ENCODE measurements around the gene CCNH. TPM values are rescaled to one million over a fixed set of nuclear protein-coding genes. Genes with fewer than 3 reads are reported as not detected.

Gene CCNH
- total and polyA plus RNA-seq, 2 experiments from 2014 or later, result 74.4 to 80.2 TPM

- Histone ChIP-seq H3F3A (replicated peaks; ENCODE audit: low read depth) (no peaks in the 10 kb centered on the region), H3K4me2 (no peak overlapping the region), H3K27me3 (ENCODE audit: insufficient read depth) (no peaks in the 10 kb centered on the region), H4K20me1 (replicated peaks; ENCODE audit: insufficient read depth) (peaks cover 3% of the 10 kb centered on the region; the same call in 1 of the 2 replicates), H3K4me1 (ENCODE audit: insufficient read depth) (no peaks in the 10 kb centered on the region), H3K4me3 (no peak overlapping the region), H3K36me3 (ENCODE audit: insufficient read depth) (peaks cover 59% of the 10 kb centered on the region), H2AFZ (no peak overlapping the region), H3K9me2 (ENCODE audit: insufficient read depth) (no peaks in the 10 kb centered on the region), H3K79me2 (replicated peaks; ENCODE audit: insufficient read depth) (no peaks in the 10 kb centered on the region), H3K27ac (ENCODE audit: low read depth) (no peak overlapping the region)
- H3K27ac Mint-ChIP-seq, result no peak overlapping the region
- H3K27me3 Mint-ChIP-seq (ENCODE audit: insufficient read depth, low read depth, poor library complexity), result no peaks in the 10 kb centered on the region
- H3K4me3 Mint-ChIP-seq, result no peak overlapping the region
- peaks cover 90% of the 10 kb centered on the region for H3K36me3 Mint-ChIP-seq (ENCODE audit: low read depth)
- TF ChIP-seq CREB1 (CRISPR knock-in tag; IDR thresholded peaks at IDR 0.05; ENCODE audit: low read depth) (no peak), JUNB (IDR thresholded peaks at IDR 0.05; ENCODE audit: unreplicated experiment) (no peak), POLR2AphosphoS5 (IDR thresholded peaks at IDR 0.05; ENCODE audit: low read depth) (no peak), NANOG (IDR thresholded peaks at IDR 0.05; ENCODE audit: borderline replicate concordance) (no peak), EZH2phosphoT487 (IDR thresholded peaks at IDR 0.05; ENCODE audit: unreplicated experiment) (no peak), ZNF331 (CRISPR knock-in tag; IDR thresholded peaks at IDR 0.05; ENCODE audit: low read depth) (no peak), STAT1 (IDR thresholded peaks at IDR 0.05; ENCODE audit: unreplicated experiment) (no peak), EZH2 (IDR thresholded peaks at IDR 0.05; ENCODE audit: low read depth, unreplicated experiment) (no peak), ZNF114 (CRISPR knock-in tag; IDR thresholded peaks at IDR 0.05) (no peak), REST (IDR thresholded peaks at IDR 0.05; ENCODE audit: unreplicated experiment) (no peak), ETS1 (IDR thresholded peaks at IDR 0.05) (no peak)
- TF ChIP-seq, protein P1, sequence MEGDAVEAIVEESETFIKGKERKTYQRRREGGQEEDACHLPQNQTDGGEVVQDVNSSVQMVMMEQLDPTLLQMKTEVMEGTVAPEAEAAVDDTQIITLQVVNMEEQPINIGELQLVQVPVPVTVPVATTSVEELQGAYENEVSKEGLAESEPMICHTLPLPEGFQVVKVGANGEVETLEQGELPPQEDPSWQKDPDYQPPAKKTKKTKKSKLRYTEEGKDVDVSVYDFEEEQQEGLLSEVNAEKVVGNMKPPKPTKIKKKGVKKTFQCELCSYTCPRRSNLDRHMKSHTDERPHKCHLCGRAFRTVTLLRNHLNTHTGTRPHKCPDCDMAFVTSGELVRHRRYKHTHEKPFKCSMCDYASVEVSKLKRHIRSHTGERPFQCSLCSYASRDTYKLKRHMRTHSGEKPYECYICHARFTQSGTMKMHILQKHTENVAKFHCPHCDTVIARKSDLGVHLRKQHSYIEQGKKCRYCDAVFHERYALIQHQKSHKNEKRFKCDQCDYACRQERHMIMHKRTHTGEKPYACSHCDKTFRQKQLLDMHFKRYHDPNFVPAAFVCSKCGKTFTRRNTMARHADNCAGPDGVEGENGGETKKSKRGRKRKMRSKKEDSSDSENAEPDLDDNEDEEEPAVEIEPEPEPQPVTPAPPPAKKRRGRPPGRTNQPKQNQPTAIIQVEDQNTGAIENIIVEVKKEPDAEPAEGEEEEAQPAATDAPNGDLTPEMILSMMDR (conservative IDR thresholded peaks at IDR 0.05; ENCODE audit: low read depth in 2 of 2), result no peak
- TF ChIP-seq, protein P2, sequence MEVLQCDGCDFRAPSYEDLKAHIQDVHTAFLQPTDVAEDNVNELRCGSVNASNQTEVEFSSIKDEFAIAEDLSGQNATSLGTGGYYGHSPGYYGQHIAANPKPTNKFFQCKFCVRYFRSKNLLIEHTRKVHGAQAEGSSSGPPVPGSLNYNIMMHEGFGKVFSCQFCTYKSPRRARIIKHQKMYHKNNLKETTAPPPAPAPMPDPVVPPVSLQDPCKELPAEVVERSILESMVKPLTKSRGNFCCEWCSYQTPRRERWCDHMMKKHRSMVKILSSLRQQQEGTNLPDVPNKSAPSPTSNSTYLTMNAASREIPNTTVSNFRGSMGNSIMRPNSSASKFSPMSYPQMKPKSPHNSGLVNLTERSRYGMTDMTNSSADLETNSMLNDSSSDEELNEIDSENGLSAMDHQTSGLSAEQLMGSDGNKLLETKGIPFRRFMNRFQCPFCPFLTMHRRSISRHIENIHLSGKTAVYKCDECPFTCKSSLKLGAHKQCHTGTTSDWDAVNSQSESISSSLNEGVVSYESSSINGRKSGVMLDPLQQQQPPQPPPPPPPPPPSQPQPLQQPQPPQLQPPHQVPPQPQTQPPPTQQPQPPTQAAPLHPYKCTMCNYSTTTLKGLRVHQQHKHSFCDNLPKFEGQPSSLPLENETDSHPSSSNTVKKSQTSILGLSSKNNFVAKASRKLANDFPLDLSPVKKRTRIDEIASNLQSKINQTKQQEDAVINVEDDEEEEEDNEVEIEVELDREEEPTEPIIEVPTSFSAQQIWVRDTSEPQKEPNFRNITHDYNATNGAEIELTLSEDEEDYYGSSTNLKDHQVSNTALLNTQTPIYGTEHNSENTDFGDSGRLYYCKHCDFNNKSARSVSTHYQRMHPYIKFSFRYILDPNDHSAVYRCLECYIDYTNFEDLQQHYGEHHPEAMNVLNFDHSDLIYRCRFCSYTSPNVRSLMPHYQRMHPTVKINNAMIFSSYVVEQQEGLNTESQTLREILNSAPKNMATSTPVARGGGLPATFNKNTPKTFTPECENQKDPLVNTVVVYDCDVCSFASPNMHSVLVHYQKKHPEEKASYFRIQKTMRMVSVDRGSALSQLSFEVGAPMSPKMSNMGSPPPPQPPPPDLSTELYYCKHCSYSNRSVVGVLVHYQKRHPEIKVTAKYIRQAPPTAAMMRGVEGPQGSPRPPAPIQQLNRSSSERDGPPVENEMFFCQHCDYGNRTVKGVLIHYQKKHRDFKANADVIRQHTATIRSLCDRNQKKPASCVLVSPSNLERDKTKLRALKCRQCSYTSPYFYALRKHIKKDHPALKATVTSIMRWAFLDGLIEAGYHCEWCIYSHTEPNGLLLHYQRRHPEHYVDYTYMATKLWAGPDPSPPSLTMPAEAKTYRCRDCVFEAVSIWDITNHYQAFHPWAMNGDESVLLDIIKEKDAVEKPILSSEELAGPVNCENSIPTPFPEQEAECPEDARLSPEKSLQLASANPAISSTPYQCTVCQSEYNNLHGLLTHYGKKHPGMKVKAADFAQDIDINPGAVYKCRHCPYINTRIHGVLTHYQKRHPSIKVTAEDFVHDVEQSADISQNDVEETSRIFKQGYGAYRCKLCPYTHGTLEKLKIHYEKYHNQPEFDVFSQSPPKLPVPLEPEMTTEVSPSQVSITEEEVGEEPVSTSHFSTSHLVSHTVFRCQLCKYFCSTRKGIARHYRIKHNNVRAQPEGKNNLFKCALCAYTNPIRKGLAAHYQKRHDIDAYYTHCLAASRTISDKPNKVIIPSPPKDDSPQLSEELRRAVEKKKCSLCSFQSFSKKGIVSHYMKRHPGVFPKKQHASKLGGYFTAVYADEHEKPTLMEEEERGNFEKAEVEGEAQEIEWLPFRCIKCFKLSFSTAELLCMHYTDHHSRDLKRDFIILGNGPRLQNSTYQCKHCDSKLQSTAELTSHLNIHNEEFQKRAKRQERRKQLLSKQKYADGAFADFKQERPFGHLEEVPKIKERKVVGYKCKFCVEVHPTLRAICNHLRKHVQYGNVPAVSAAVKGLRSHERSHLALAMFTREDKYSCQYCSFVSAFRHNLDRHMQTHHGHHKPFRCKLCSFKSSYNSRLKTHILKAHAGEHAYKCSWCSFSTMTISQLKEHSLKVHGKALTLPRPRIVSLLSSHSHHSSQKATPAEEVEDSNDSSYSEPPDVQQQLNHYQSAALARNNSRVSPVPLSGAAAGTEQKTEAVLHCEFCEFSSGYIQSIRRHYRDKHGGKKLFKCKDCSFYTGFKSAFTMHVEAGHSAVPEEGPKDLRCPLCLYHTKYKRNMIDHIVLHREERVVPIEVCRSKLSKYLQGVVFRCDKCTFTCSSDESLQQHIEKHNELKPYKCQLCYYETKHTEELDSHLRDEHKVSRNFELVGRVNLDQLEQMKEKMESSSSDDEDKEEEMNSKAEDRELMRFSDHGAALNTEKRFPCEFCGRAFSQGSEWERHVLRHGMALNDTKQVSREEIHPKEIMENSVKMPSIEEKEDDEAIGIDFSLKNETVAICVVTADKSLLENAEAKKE (CRISPR knock-in tag; IDR thresholded peaks at IDR 0.05), result no peak
- no peak for ATAC-seq
- no peaks in the 10 kb centered on the region for H3K4me1 Mint-ChIP-seq
- H3K9me3 Mint-ChIP-seq, result no peaks in the 10 kb centered on the region
- no peak for DNase-seq (ENCODE audit: low spot score)
These were observed 18.1 kb downstream of the CCNH start for GRCh38 chr5:87394411-87395165.

All from GM23338 (cell line).